Right lobe of liver (tissue), 6 donors: ENCODE results near the gene LYST. TPM values are rescaled to one million over a fixed set of nuclear protein-coding genes. Genes with fewer than 3 reads are reported as not detected.
"Not testable (repeated sequence)": the region's sequence is repeated elsewhere in the genome, so short reads cannot be mapped to it uniquely, and the experiment has no call there.

Experiments used
- ATAC-seq, 4 donors: fragments of 200-7000 bp; cut with Tn5 transposase; one replicate each; pipeline ENCODE4 v1.9.1; 2020; ENCODE audit warnings: mild to moderate bottlenecking in 4 of 4, moderate library complexity in 4 of 4
- DNase-seq, 3 donors: peaks; one replicate each; pipeline ENCODE4 v3.0.0-alpha.2; 2020
- H3K27ac ChIP-seq, 3 donors: fragments of 200-600 bp; one replicate each; pipeline ENCODE4 v1.8.0; 2022
- H3K27me3 ChIP-seq, 2 donors: fragments of 200-600 bp; one replicate each; pipeline ENCODE4 v1.8.0; 2022
- H3K36me3 ChIP-seq, 4 donors: fragments of 200-600 bp; sonication (generic) in 1 of 4; one replicate each; pipeline versions ENCODE4 v1.5.1 to v1.8.0; 2017 to 2022; ENCODE audit warnings: control low read depth in 1 of 4
- H3K4me1 ChIP-seq, 4 donors: fragments of 200-600 bp; sonication (generic) in 1 of 4; one replicate each; pipeline versions ENCODE4 v1.5.1 to v1.8.0; 2017 to 2022; ENCODE audit warnings: control low read depth in 1 of 4
- H3K4me3 ChIP-seq, 3 donors: fragments of 200-600 bp; one replicate each; pipeline ENCODE4 v1.8.0; 2022
- H3K9me3 ChIP-seq, 4 donors: fragments of 200-600 bp; sonication (generic) in 1 of 4; one replicate each; pipeline versions ENCODE4 v1.5.1 to v1.8.0; 2017 to 2022; ENCODE audit warnings: control low read depth in 1 of 4
- CTCF ChIP-seq, 4 donors: fragments of 200-600 bp in 3 of 4; fragments of 450-650 bp in 1 of 4; IDR thresholded peaks; one replicate each; pipeline versions ENCODE4 v1.5.1 to v1.8.0; 2016 to 2022; ENCODE audit warnings: antibody characterized with exemption in 4 of 4, mild to moderate bottlenecking in 2 of 4
- POLR2A ChIP-seq: fragments of 450-650 bp; IDR thresholded peaks from one replicate; pipeline ENCODE4 v1.6.1; 2017; ENCODE audit warnings: antibody characterized with exemption, mild to moderate bottlenecking
- WGBS: methylation state at CpG from one replicate; pipeline ENCODE4 v1.1.6; 2018; ENCODE audit warnings: low coverage, low lambda C conversion rate; ENCODE audit not compliant: insufficient coverage; ENCODE audit errors: missing lambda C conversion rate; 5-methylcytosine and 5-hydroxymethylcytosine counted together
- intact Hi-C, 2 donors: fragments of 100-400 bp; cut with DNase I; formaldehyde crosslinking; loops; one replicate each; pipeline versions ENCODE4 v1.11.2 to v1.14.1; 2022
- long read RNA-seq: library from polyadenylated mRNA; unstranded; transcript quantifications from one replicate; pipeline ENCODE4 v2.0.0, GENCODE V29; 2019
- total RNA-seq, 6 experiments: library from RNA; depleted of rRNA in 2 of 6; stranded (reverse); fragments of >200 nt in 2 of 6; fragmentation: NEBNext Ultra II Directional in 3 of 6; extraction: Animal tissue kit (Norgen Biotek cat#: 25700) in 3 of 6; gene quantifications; one replicate each; pipeline versions ENCODE4 v1.1.0 to v1.2.4, GENCODE V29; 2016 to 2023
- donor health status: DM: no; HTN: yes; CAD: no.
- donor health status: DM: no; HTN: no; CAD: no.
- donor health status: DM: no; HTN: no; CAD: no.
- donor health status: DM: no; HTN: yes; CAD: no.
- donor health status: DM: no; HTN: yes; CAD: no.

The LYST gene
- total RNA-seq, result 10 to 100 TPM in 5 of 6 experiments, 1 to 10 TPM in 1; 9.0 to 16.6 (median 12.5) TPM
- long read RNA-seq, partial matches to known transcripts, result 2 of 2 reads
- long read RNA-seq, other reads (novel, unspliced or antisense), result 0 of 2 reads

- no peaks in the 10 kb centered on the region for H3K27me3 ChIP-seq
- ATAC-seq (peak; percentile 60 to 75 (median 69)), DNase-seq (peak; percentile 68 to 78 (median 69))
- H3K4me1 ChIP-seq, result peaks cover 0 to 26% (median 1%) of the 10 kb centered on the region in 4 donors
- H3K36me3 ChIP-seq, result no peaks in the 10 kb centered on the region
- intact Hi-C loops, result no loop called here
- peak within 1 kb of the TSS; percentile 78 to 97 (median 95) for H3K27ac ChIP-seq
- no peaks in the 10 kb centered on the region for H3K9me3 ChIP-seq
- H3K4me3 ChIP-seq, result peak within 1 kb of the TSS; percentile 73 to 92 (median 81)
- TF ChIP-seq POLR2A (peak; percentile 50), CTCF (IDR thresholded peaks at IDR 0.05) (peak in 3 of 4 donors; percentile 22 to 36 (median 34))
- WGBS, result 1% methylated on average over 14 of the region's 71 CpGs
Measured at GRCh38 chr1:235866205-235866912, at the start of gene LYST. Gene LYST, minus strand, starts transcription at chr1:235866906. Its CDS starts 36,489 bp downstream, at chr1:235830417.

- 87% methylated on average over 4 of the region's 4 CpGs for WGBS
- H3K4me1 ChIP-seq, H3K9me3 ChIP-seq, H3K27ac ChIP-seq, H3K27me3 ChIP-seq, DNase-seq, intact Hi-C loops, ATAC-seq, H3K36me3 ChIP-seq, H3K4me3 ChIP-seq: not testable (repeated sequence)
Measured at GRCh38 chr1:235915489-235915888, 48.8 kb upstream of the LYST start.

GRCh38 chr1:235913311-235913710 is 46.6 kb upstream of the LYST start:
- intact Hi-C loops, result no loop called here
- Histone ChIP-seq H3K9me3 (no peaks in the 10 kb centered on the region), H3K4me3 (no peak overlapping the region), H3K36me3 (no peaks in the 10 kb centered on the region), H3K27me3 (no peaks in the 10 kb centered on the region), H3K27ac (no peak overlapping the region), H3K4me1 (no peaks in the 10 kb centered on the region)
- 93% methylated on average over 1 of the region's 1 CpG for WGBS
- no peak for ATAC-seq
- DNase-seq, result no peak
- TF ChIP-seq POLR2A (no peak), CTCF (IDR thresholded peaks at IDR 0.05) (no peak)

- WGBS, result 64% methylated on average over 4 of the region's 6 CpGs
- DNase-seq, result no peak
- Histone ChIP-seq H3K4me3 (no peak overlapping the region), H3K27ac (no peak overlapping the region), H3K9me3 (no peaks in the 10 kb centered on the region), H3K4me1 (no peaks in the 10 kb centered on the region), H3K36me3 (no peaks in the 10 kb centered on the region), H3K27me3 (no peaks in the 10 kb centered on the region)
- no peak for ATAC-seq
- intact Hi-C loops, result no loop called here
- TF ChIP-seq POLR2A, result no peak
- TF ChIP-seq CTCF (IDR thresholded peaks at IDR 0.05), result no peak
Measured at GRCh38 chr1:235911876-235912275, 45.2 kb upstream of the LYST start.

- TF ChIP-seq CTCF (IDR thresholded peaks at IDR 0.05) (no peak), POLR2A (no peak)
- WGBS, result 81% methylated on average over 5 of the region's 5 CpGs
- DNase-seq (no peak), ATAC-seq (no peak)
- intact Hi-C loops, result no loop called here
- H3K4me1 ChIP-seq, result no peaks in the 10 kb centered on the region
- H3K36me3 ChIP-seq, result no peaks in the 10 kb centered on the region
- no peaks in the 10 kb centered on the region for H3K9me3 ChIP-seq
- H3K27ac ChIP-seq, result no peak overlapping the region
- H3K27me3 ChIP-seq, result no peaks in the 10 kb centered on the region
- no peak overlapping the region for H3K4me3 ChIP-seq
Measured at GRCh38 chr1:235911300-235911662, 44.6 kb upstream of the LYST start.
